ENCODE data around the gene BRINP3.

DNA sequence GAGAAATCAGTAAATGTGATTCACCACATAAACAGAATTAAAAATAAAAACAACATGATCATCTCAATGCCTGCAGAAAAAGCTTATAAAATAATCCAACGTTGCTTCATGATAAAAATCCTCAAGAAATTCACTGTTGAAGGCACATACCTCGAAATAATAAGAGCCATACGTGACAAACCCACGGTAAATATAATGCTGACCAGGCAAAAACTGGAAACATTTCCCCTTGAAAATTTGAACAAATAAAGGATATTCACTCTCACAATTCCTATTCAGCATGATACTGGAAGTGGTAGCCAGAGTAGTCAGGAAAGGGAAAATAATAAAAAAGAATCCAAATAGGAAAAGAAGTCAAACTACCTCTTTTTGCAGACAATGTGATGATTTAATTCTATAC lies 148.8 kb downstream of the BRINP3 start:
- TF ChIP-seq POLR2AphosphoS5 (IDR thresholded peaks at IDR 0.05) (no peak), POLR2A (IDR thresholded peaks at IDR 0.05; ENCODE audit: low read depth) (no peak)

Data from esophagus muscularis mucosa (tissue), 2 donors.